HCT116 (cell line): ENCODE measurements around the gene ELANE. TPM values are rescaled to one million over a fixed set of nuclear protein-coding genes. Genes with fewer than 3 reads are reported as not detected.

ENCODE experiments used
- ATAC-seq: fragments of 200-7000 bp; cut with Tn5 transposase; 2 replicates; pipeline ENCODE4 v1.9.1; 2020; ENCODE audit warnings: mild to moderate bottlenecking, moderate library complexity
- BruUV-seq: library from RNA; stranded (reverse); fragments of 400-500 nt; replicated peaks from 2 replicates; lab custom pipeline; 2021; lab: Mats Ljungman, UMichigan
- CTCF ChIA-PET: fragments of 300-600 bp; sonication (Branson Sonifier 250); formaldehyde crosslinking; loops from one replicate; lab custom pipeline; 2021; ENCODE audit warnings: antibody characterized with exemption; lab: Charles Lee
- POLR2A ChIA-PET: fragments of 300-600, 350-600 bp; sonication (Branson Sonifier 250); formaldehyde crosslinking; loops from one replicate; lab custom pipeline; 2021; ENCODE audit warnings: antibody characterized with exemption; lab: Charles Lee
- RAD21 ChIA-PET, 2 experiments: fragments of 300-600 bp; sonication (Branson Sonifier 250); formaldehyde crosslinking; loops; one replicate each; lab custom pipeline; 2023; ENCODE audit warnings: low total read pairs in 2 of 2; ENCODE audit not compliant: uncharacterized antibody in 2 of 2, unreplicated experiment in 2 of 2, low non-redundant PET in 1 of 2; lab: Charles Lee
- DNase-seq: peaks from one replicate; pipeline ENCODE4 v3.0.0-alpha.2; 2010; ENCODE audit warnings: low read depth, low spot score
- H2AFZ ChIP-seq: fragments of 200-600 bp; shearing (Covaris generic), sonication (generic); 2 replicates; pipeline ENCODE4 v1.6.1; 2017; ENCODE audit warnings: low read depth, mixed run types, mixed read lengths, antibody characterized with exemption, low read length; ENCODE audit not compliant: poor library complexity, severe bottlenecking
- H3K27ac ChIP-seq: 2 replicates; pipeline ENCODE4 v1.5.1; 2012; ENCODE audit warnings: low read depth, low read length
- H3K27me3 ChIP-seq: fragments of 200-600 bp; sonication (generic); 2 replicates; pipeline ENCODE4 v1.6.1; 2016; ENCODE audit warnings: mixed run types, low read length, mixed read lengths; ENCODE audit not compliant: insufficient read depth
- H3K36me3 ChIP-seq, 2 experiments: fragments of 200-500 bp in 1 of 2; fragments of 200-600 bp in 1 of 2; sonication (Bioruptor generic) in 1 of 2; sonication (generic) in 1 of 2; 2 replicates each; pipeline versions ENCODE4 v1.5.1 to v1.6.1; 2014 to 2016; ENCODE audit warnings: low read length in 2 of 2, inconsistent platforms in 1 of 2, mixed read lengths in 1 of 2, mixed run types in 1 of 2; ENCODE audit not compliant: insufficient read depth in 2 of 2, control insufficient read depth in 1 of 2
- H3K4me1 ChIP-seq, 2 experiments: fragments of 200-600 bp in 1 of 2; sonication (generic) in 1 of 2; 2 replicates each; pipeline versions ENCODE4 v1.5.1 to v1.6.1; 2012 to 2017; ENCODE audit warnings: low read length in 2 of 2, inconsistent platforms in 1 of 2, mild to moderate bottlenecking in 1 of 2, mixed read lengths in 1 of 2, mixed run types in 1 of 2, moderate library complexity in 1 of 2; ENCODE audit not compliant: insufficient read depth in 2 of 2, control insufficient read depth in 1 of 2
- H3K4me2 ChIP-seq: fragments of 200-600 bp; sonication (generic); 2 replicates; pipeline ENCODE4 v1.6.1; 2017; ENCODE audit warnings: mixed run types, low read length, mixed read lengths
- H3K4me3 ChIP-seq, 2 experiments: fragments of 200-600 bp in 1 of 2; sonication (generic) in 1 of 2; replicated peaks in 1 of 2; 2 replicates each; pipeline ENCODE4 v1.5.1; 2011 to 2016; ENCODE audit warnings: low read length in 2 of 2, control low read depth in 1 of 2, low read depth in 1 of 2, mild to moderate bottlenecking in 1 of 2, mixed read lengths in 1 of 2, mixed run types in 1 of 2
- H3K79me2 ChIP-seq: fragments of 200-600 bp; sonication (generic); 2 replicates; pipeline ENCODE4 v1.6.1; 2017; ENCODE audit warnings: mild to moderate bottlenecking, mixed run types, low read length, moderate library complexity, mixed read lengths; ENCODE audit not compliant: insufficient read depth
- H3K9ac ChIP-seq: fragments of 200-600 bp; sonication (generic); 2 replicates; pipeline ENCODE4 v1.6.1; 2016; ENCODE audit warnings: low read length, mixed read lengths
- H3K9me2 ChIP-seq: fragments of 200-600 bp; sonication (generic), shearing (Covaris generic); 2 replicates; pipeline ENCODE4 v1.6.1; 2017; ENCODE audit warnings: mixed run types, mild to moderate bottlenecking, moderate library complexity; ENCODE audit not compliant: insufficient read depth
- H3K9me3 ChIP-seq, 2 experiments: fragments of 200-500 bp in 1 of 2; fragments of 200-600 bp in 1 of 2; sonication (Bioruptor generic) in 1 of 2; sonication (generic) in 1 of 2; 2 replicates each; pipeline ENCODE4 v1.6.1; 2014 to 2017; ENCODE audit warnings: low read length in 2 of 2, mixed read lengths in 2 of 2, inconsistent platforms in 1 of 2, low read depth in 1 of 2, mild to moderate bottlenecking in 1 of 2, mixed run types in 1 of 2, moderate library complexity in 1 of 2; ENCODE audit not compliant: control insufficient read depth in 1 of 2, insufficient read depth in 1 of 2
- H4K20me1 ChIP-seq: fragments of 200-600 bp; sonication (generic), shearing (Covaris generic); 2 replicates; pipeline ENCODE4 v1.6.1; 2017; ENCODE audit warnings: mixed run types, mild to moderate bottlenecking, moderate library complexity; ENCODE audit not compliant: insufficient read depth
- CBX3 ChIP-seq: IDR thresholded peaks from 2 replicates; pipeline ENCODE4 v1.6.1; 2012; ENCODE audit warnings: low read depth
- CEBPB ChIP-seq: IDR thresholded peaks from 2 replicates; pipeline ENCODE4 v1.6.1; 2012; ENCODE audit warnings: low read depth
- CTCF ChIP-seq, 3 experiments: fragments of 200-600 bp in 1 of 3; sonication (generic) in 1 of 3; IDR thresholded peaks in 2 of 3; conservative IDR thresholded peaks in 1 of 3; 2 replicates each; pipeline ENCODE4 v1.5.1; 2012 to 2017; ENCODE audit warnings: low read depth in 2 of 3, low read length in 2 of 3, antibody characterized with exemption in 1 of 3, borderline replicate concordance in 1 of 3, control low read depth in 1 of 3, mild to moderate bottlenecking in 1 of 3, mixed read lengths in 1 of 3, mixed run types in 1 of 3, moderate library complexity in 1 of 3; ENCODE audit not compliant: insufficient read depth in 1 of 3
- EGR1 ChIP-seq: IDR thresholded peaks from 2 replicates; pipeline ENCODE4 v1.6.1; 2012; ENCODE audit warnings: low read depth
- EZH2 ChIP-seq: fragments of 200-600 bp; sonication (generic); IDR thresholded peaks from 2 replicates; pipeline ENCODE4 v1.6.1; 2017; ENCODE audit warnings: antibody characterized with exemption, mixed run types
- EZH2phosphoT487 ChIP-seq: fragments of 200-600 bp; IDR thresholded peaks from 2 replicates; pipeline ENCODE4 v1.6.1; 2018; ENCODE audit warnings: antibody characterized with exemption, borderline replicate concordance
- FOSL1 ChIP-seq: IDR thresholded peaks from 2 replicates; pipeline ENCODE4 v1.6.1; 2012; ENCODE audit warnings: low read depth
- JUND ChIP-seq: IDR thresholded peaks from 2 replicates; pipeline ENCODE4 v1.6.1; 2012
- POLR2A ChIP-seq: IDR thresholded peaks from 2 replicates; pipeline ENCODE4 v1.7.0; 2011; ENCODE audit warnings: borderline replicate concordance; ENCODE audit not compliant: insufficient read depth, insufficient read length; ENCODE audit errors: extremely low read depth
- POLR2AphosphoS5 ChIP-seq: IDR thresholded peaks from 2 replicates; pipeline ENCODE4 v1.6.1; 2011; ENCODE audit warnings: mild to moderate bottlenecking, low read depth, low read length, moderate library complexity
- RAD21 ChIP-seq: IDR thresholded peaks from 2 replicates; pipeline ENCODE4 v1.6.1; 2012; ENCODE audit warnings: low read depth, mild to moderate bottlenecking
- SIN3A ChIP-seq: IDR thresholded peaks from 2 replicates; pipeline ENCODE4 v1.6.1; 2012; ENCODE audit warnings: low read depth
- SP1 ChIP-seq: IDR thresholded peaks from 2 replicates; pipeline ENCODE4 v1.6.1; 2012; ENCODE audit warnings: low read depth
- SRF ChIP-seq: IDR thresholded peaks from 2 replicates; pipeline ENCODE4 v1.6.1; 2012; ENCODE audit warnings: low read depth
- TCF7L2 ChIP-seq: IDR thresholded peaks from 2 replicates; pipeline ENCODE4 v1.7.0; 2011; ENCODE audit warnings: borderline replicate concordance, inconsistent platforms; ENCODE audit not compliant: insufficient read depth, insufficient read length; ENCODE audit errors: extremely low read depth
- ZBTB33 ChIP-seq: IDR thresholded peaks from 2 replicates; pipeline ENCODE4 v1.6.1; 2011; ENCODE audit warnings: mild to moderate bottlenecking, low read length, moderate library complexity; ENCODE audit not compliant: insufficient replicate concordance; ENCODE audit errors: extremely low read depth
- ZFX ChIP-seq: fragments of 450-650 bp; IDR thresholded peaks from 2 replicates; pipeline ENCODE4 v1.6.1; 2017
- ZNF274 ChIP-seq: fragments of 200-500 bp; sonication (Bioruptor generic); IDR thresholded peaks from 2 replicates; pipeline ENCODE4 v1.6.1; 2014; ENCODE audit warnings: mild to moderate bottlenecking, low read depth, low read length, inconsistent platforms
- intact Hi-C: fragments of 100-400 bp; cut with micrococcal nuclease; formaldehyde crosslinking; loops from 2 replicates; pipeline ENCODE4 v1.10.0; 2022
- total RNA-seq: library from RNA; stranded (reverse); gene quantifications from one replicate; pipeline ENCODE4 v1.2.1, GENCODE V29; 2021; ENCODE audit not compliant: unreplicated experiment
- TF ChIP-seq, protein P1 (sequence below): IDR thresholded peaks from 2 replicates; pipeline ENCODE4 v1.6.1; 2012
- TF ChIP-seq, protein P2 (sequence below): IDR thresholded peaks from 2 replicates; pipeline ENCODE4 v1.6.1; 2012

ELANE gene
- total RNA-seq, 1 experiment from 2014 or later: not detected

- RAD21 ChIA-PET: no interaction called here
- peaks cover 6 to 18% of the 10 kb centered on the region in 2 experiments; a peak in 3 of 4 replicates for H3K4me1 ChIP-seq
- no peaks in the 10 kb centered on the region for H3K9me2 ChIP-seq
- CTCF ChIA-PET: no interaction called here
- H3K36me3 ChIP-seq: peaks cover 6 to 7% of the 10 kb centered on the region in 2 experiments; a peak in 3 of 4 replicates
- no peak for TF ChIP-seq FOSL1
- no peak for TF ChIP-seq JUND
- no peak for TF ChIP-seq EZH2phosphoT487
- no peak for TF ChIP-seq EZH2
- TF ChIP-seq, protein P1, sequence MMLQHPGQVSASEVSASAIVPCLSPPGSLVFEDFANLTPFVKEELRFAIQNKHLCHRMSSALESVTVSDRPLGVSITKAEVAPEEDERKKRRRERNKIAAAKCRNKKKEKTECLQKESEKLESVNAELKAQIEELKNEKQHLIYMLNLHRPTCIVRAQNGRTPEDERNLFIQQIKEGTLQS: no peak
- TF ChIP-seq SP1: no peak
- TF ChIP-seq, protein P2, sequence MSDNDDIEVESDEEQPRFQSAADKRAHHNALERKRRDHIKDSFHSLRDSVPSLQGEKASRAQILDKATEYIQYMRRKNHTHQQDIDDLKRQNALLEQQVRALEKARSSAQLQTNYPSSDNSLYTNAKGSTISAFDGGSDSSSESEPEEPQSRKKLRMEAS: no peak
- no peak for TF ChIP-seq POLR2A
- no peak for TF ChIP-seq ZNF274
- no peak for TF ChIP-seq CTCF (IDR thresholded peaks at IDR 0.05 in 2 of 3, conservative IDR thresholded peaks at IDR 0.05 in 1 of 3; ENCODE audit: borderline replicate concordance in 1 of 3, insufficient read depth in 1 of 3, low read depth in 2 of 3, low read length in 2 of 3)
- no peak for TF ChIP-seq SRF
- TF ChIP-seq POLR2AphosphoS5: no peak
- no peak for TF ChIP-seq CBX3
- TF ChIP-seq SIN3A: no peak
- no peak for TF ChIP-seq EGR1
- TF ChIP-seq RAD21: no peak
- TF ChIP-seq ZBTB33: no peak
- TF ChIP-seq ZFX: no peak
- no peak for TF ChIP-seq CEBPB
- no peak for TF ChIP-seq TCF7L2
- H3K4me2 ChIP-seq: no peak overlapping the region
- H3K4me3 ChIP-seq: no peak overlapping the region
- no peak overlapping the region for H3K27ac ChIP-seq
- peaks cover 15% of the 10 kb centered on the region; the same call in 1 of the 2 replicates for H3K79me2 ChIP-seq
- ATAC-seq: no peak
- no peaks in the 10 kb centered on the region for H3K9me3 ChIP-seq
- DNase-seq: no peak
- H3K9ac ChIP-seq: no peak overlapping the region
- intact Hi-C loops: no loop called here
- POLR2A ChIA-PET: no interaction called here
- H4K20me1 ChIP-seq: no peaks in the 10 kb centered on the region
- H3K27me3 ChIP-seq: no peaks in the 10 kb centered on the region
- H2AFZ ChIP-seq: no peak overlapping the region
- no TSS peak for BruUV-seq
These were observed 46.6 kb downstream of the ELANE start for GRCh38 chr19:898663-899062.
